C4-2B (cell line): ENCODE measurements around the gene OTUD6A.

Experiments used
- H3K27ac ChIP-seq: fragments of 450-650 bp; 2 replicates; pipeline ENCODE4 v1.5.1; 2017
- CTCF ChIP-seq: fragments of 450-650 bp; conservative IDR thresholded peaks from 2 replicates; pipeline ENCODE4 v1.5.1; 2017; ENCODE audit warnings: mild to moderate bottlenecking
- ZFX ChIP-seq: fragments of 450-650 bp; IDR thresholded peaks from 2 replicates; pipeline ENCODE4 v1.6.1; 2017

The OTUD6A gene

DNA sequence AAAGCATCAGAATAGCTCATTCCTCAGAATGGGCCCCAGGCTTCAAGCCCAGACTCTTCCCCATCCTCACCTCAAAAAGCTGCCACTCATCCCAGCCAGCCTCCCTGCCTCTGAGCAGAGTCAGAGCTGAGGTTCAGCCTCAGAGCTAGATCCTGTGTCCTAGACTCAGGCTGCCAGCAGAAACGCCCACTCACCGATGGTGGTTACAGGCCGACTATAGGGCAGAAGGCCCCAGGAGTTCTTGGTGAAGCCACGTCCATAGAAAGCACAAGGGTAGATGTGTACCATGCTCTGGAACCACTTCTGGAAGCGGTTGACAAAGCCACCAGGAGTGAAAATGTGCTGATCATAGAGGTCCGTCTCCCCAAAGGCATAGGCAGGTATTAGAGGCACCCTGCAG, 20.3 kb upstream of the OTUD6A start:
- peak overlapping the region; percentile 52; the same call in 1 of the 2 replicates for H3K27ac ChIP-seq
- TF ChIP-seq ZFX (no peak), CTCF (no peak)

GRCh38 chrX:70042399-70043371, 19.6 kb upstream of the OTUD6A start:
- TF ChIP-seq CTCF (no peak), ZFX (no peak)

DNA sequence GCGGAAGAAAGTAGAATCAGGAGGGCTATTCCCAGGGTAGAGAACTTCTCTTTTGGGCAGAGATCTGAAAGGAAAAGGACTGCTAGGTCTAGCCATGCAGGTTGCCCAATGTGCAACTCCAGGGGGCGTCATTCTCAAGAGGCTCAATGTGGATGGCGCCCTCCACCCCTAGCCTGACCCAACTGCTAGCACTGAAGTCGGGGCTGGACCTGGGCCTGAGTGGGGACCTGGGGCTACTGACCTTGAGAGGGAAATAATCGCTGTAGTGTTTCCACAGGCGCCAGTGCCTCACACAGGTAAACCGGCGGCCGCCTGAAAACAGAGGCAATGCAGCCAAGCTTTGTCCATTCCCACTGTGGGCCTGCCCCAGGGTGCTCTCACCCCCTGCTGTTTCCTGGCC, 18.6 kb upstream of the OTUD6A start:
- TF ChIP-seq ZFX (no peak), CTCF (no peak)
- peak overlapping the region; percentile 52 for H3K27ac ChIP-seq

More at GRCh38 chrX:70042399-70043371, 19.6 kb upstream of the OTUD6A start:
- H3K27ac ChIP-seq, result peak overlapping the region; percentile 52

- TF ChIP-seq ZFX (no peak), CTCF (no peak)
- no peak overlapping the region for H3K27ac ChIP-seq
These were observed 17.6 kb upstream of the OTUD6A start for GRCh38 chrX:70044541-70045245.

DNA sequence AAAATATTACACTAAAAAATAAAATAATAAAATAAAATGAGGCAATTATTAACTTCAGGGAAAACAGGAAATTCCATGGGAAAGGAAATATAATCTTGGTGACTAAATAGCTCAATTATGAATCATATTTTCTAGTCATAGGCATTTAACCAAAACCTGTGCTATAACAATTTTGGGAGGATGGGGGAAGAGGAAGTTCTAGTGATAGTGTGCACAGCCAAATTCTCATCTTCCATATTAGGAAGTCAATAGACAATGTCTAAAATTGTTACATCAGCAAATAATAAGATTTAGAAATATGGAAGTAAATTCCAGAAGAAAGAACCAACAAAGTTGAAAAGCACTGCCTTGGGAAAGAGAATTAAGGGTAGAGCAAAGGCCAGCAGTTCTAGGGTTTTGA, 15.3 kb upstream of the OTUD6A start:
- H3K27ac ChIP-seq, result no peak overlapping the region
- TF ChIP-seq ZFX (no peak), CTCF (no peak)

DNA sequence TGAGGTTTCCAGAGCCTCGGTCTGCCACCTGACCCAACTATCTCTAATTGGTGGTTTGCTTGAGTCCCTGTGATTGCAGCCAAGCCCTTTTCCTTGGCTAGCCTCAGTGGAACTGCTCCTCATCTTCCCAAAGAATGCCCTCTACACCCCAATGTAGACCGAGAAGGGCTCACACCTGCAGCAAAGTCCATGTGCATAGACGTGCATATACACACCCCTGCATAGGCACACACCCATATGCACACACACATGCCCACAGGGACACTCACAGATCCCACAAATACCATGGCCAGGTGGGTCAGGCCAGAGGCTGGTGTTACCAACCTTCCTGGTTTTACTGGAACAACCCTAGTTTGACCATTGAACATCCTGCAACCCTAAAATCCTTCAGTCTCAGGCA, 12.9 kb upstream of the OTUD6A start:
- H3K27ac ChIP-seq, result no peak overlapping the region
- no peak for TF ChIP-seq CTCF
- TF ChIP-seq ZFX, result no peak

DNA sequence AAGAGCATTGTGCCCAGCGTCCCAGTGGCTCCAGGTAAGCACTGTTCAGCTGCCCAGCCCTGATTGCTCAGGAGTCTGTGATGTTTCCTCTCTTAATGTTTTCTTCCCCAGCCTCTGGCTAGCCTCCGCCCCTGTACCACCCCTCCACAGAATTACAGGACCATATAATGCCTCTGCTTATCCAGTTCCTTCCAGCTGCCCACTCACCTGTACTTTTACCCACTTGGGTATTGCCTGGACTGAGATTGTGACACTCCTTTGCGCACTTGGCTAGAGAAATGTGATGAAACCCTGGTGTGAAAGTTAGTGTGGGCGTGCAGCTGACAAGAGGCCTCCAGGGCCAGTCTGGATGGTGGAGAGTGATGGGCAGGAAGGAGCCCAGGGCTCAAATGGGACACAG, 12.3 kb upstream of the OTUD6A start, which contains the start of gene AWAT2:
AWAT2 (minus strand) TSS at position 14 of the 400 bp plus-strand sequence; CDS start at position 8, 6 bp downstream.
- TF ChIP-seq ZFX, result no peak
- TF ChIP-seq CTCF, result no peak
- no peak within 1 kb of the TSS for H3K27ac ChIP-seq
